ENCODE results near the gene TOMM20.

Gene TOMM20

GRCh38 chr1:235063068-235063765, 65.4 kb downstream of the TOMM20 start:
- no peak overlapping the region for H3K4me3 ChIP-seq (ENCODE audit: low read depth, low read length)
- H3K27me3 ChIP-seq (ENCODE audit: control insufficient read depth, insufficient read depth, low read length), result no peaks in the 10 kb centered on the region
- H3K9me3 ChIP-seq (ENCODE audit: control insufficient read depth, low read length), result no peaks in the 10 kb centered on the region
- H3K27ac ChIP-seq, result no peak overlapping the region
- H3K9ac ChIP-seq, result no peak overlapping the region
- peaks cover 12% of the 10 kb centered on the region for H3K4me1 ChIP-seq
- no peak overlapping the region for H3K4me2 ChIP-seq (ENCODE audit: low read length)
- TF ChIP-seq CTCF (IDR thresholded peaks at IDR 0.05), result no peak
- no peaks in the 10 kb centered on the region for H3K36me3 ChIP-seq (ENCODE audit: control insufficient read depth, insufficient read depth, low read length)
- no peaks in the 10 kb centered on the region for H3K79me2 ChIP-seq
- peak overlapping the region; percentile 11 for H2AFZ ChIP-seq

GRCh38 chr1:235060607-235061470, 67.8 kb downstream of the TOMM20 start:
- H3K4me2 ChIP-seq (ENCODE audit: low read length), result peak overlapping the region; percentile 47
- no peaks in the 10 kb centered on the region for H3K9me3 ChIP-seq (ENCODE audit: control insufficient read depth, low read length)
- no peak for TF ChIP-seq CTCF (IDR thresholded peaks at IDR 0.05)
- H3K4me1 ChIP-seq, result peaks cover 12% of the 10 kb centered on the region
- H3K36me3 ChIP-seq (ENCODE audit: control insufficient read depth, insufficient read depth, low read length), result no peaks in the 10 kb centered on the region
- no peak overlapping the region for H3K27ac ChIP-seq
- no peak overlapping the region for H3K9ac ChIP-seq
- H3K79me2 ChIP-seq, result no peaks in the 10 kb centered on the region
- H3K4me3 ChIP-seq (ENCODE audit: low read depth, low read length), result peak overlapping the region; percentile 17
- H2AFZ ChIP-seq, result no peak overlapping the region
- no peaks in the 10 kb centered on the region for H3K27me3 ChIP-seq (ENCODE audit: control insufficient read depth, insufficient read depth, low read length)
